ENCODE results near the gene MEA1. TPM values are rescaled to one million over a fixed set of nuclear protein-coding genes. Genes with fewer than 3 reads are reported as not detected.

MEA1 gene
- total and polyA plus RNA-seq, 2 experiments from 2014 or later = 70.5 to 205 TPM

- TF ChIP-seq, protein P1, sequence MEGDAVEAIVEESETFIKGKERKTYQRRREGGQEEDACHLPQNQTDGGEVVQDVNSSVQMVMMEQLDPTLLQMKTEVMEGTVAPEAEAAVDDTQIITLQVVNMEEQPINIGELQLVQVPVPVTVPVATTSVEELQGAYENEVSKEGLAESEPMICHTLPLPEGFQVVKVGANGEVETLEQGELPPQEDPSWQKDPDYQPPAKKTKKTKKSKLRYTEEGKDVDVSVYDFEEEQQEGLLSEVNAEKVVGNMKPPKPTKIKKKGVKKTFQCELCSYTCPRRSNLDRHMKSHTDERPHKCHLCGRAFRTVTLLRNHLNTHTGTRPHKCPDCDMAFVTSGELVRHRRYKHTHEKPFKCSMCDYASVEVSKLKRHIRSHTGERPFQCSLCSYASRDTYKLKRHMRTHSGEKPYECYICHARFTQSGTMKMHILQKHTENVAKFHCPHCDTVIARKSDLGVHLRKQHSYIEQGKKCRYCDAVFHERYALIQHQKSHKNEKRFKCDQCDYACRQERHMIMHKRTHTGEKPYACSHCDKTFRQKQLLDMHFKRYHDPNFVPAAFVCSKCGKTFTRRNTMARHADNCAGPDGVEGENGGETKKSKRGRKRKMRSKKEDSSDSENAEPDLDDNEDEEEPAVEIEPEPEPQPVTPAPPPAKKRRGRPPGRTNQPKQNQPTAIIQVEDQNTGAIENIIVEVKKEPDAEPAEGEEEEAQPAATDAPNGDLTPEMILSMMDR (conservative IDR thresholded peaks at IDR 0.05; ENCODE audit: low read depth in 2 of 2) = no peak
- TF ChIP-seq ZNF114 (CRISPR knock-in tag; IDR thresholded peaks at IDR 0.05) (no peak), REST (IDR thresholded peaks at IDR 0.05; ENCODE audit: unreplicated experiment) (no peak), STAT1 (IDR thresholded peaks at IDR 0.05; ENCODE audit: unreplicated experiment) (no peak)
These were observed 42.2 kb upstream of the MEA1 start (continued) for GRCh38 chr6:43055966-43056365.

DNA sequence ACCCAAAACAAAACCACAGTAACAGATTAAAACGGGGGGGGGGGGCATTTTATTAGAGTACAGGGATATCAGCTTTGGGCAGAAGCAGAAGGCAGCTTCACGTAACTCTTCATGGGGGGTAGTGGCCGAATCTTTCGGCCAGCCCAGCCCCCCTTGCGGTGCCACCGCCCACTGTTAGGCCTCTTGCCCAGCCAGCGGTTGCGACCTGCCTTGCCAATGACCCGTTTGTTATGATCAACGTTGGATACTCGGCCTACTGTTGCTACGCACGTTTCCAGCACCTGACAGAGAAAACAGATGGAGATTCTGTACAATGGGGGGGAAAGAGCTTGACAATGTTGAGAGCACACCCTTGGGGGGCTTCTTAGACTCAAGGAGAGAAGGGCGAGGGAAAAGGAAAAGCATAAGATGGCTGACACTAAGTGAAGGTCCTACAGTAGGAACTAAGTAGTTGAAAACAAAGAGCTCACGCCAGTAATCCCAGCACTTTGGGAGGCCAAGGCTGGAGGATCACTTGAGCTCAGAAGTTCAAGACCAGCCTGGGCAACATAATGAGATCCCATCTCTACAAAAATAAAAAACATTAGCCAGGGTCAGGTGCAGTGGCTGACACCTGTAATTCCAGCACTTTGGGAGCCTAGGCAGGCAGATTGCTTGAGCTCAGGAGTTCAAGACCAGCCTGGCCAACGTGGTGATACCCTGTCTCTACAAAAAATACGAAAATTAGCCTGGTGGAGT, 40.6 kb upstream of the MEA1 start:
- Histone ChIP-seq H3K4me3 (peak overlapping the region; percentile 88), H3F3A (replicated peaks; ENCODE audit: low read depth) (peaks cover 18% of the 10 kb centered on the region; the same call in 1 of the 2 replicates), H3K4me1 (ENCODE audit: insufficient read depth) (peaks cover 14% of the 10 kb centered on the region), H3K9me2 (ENCODE audit: insufficient read depth) (no peaks in the 10 kb centered on the region), H2AFZ (no peak overlapping the region), H3K27me3 (ENCODE audit: insufficient read depth) (no peaks in the 10 kb centered on the region), H3K4me2 (peak overlapping the region; percentile 97), H3K79me2 (replicated peaks; ENCODE audit: insufficient read depth) (peaks cover 24% of the 10 kb centered on the region), H3K27ac (ENCODE audit: low read depth) (peak overlapping the region; percentile 93), H4K20me1 (replicated peaks; ENCODE audit: insufficient read depth) (no peaks in the 10 kb centered on the region), H3K36me3 (ENCODE audit: insufficient read depth) (peaks cover 5% of the 10 kb centered on the region; the same call in 1 of the 2 replicates)
- no peaks in the 10 kb centered on the region; the same call in 1 of the 3 replicates for H3K9me3 Mint-ChIP-seq
- H3K4me3 Mint-ChIP-seq = peak overlapping the region; percentile 87
- ATAC-seq (no peak), DNase-seq (ENCODE audit: low spot score) (peak; percentile 31)
- H3K27ac Mint-ChIP-seq = peak overlapping the region; percentile 98
- peaks cover 44% of the 10 kb centered on the region for H3K4me1 Mint-ChIP-seq
- peaks cover 40% of the 10 kb centered on the region for H3K36me3 Mint-ChIP-seq (ENCODE audit: low read depth)
- H3K27me3 Mint-ChIP-seq (ENCODE audit: insufficient read depth, low read depth, poor library complexity) = peaks cover 15% of the 10 kb centered on the region
- TF ChIP-seq, protein P1 (conservative IDR thresholded peaks at IDR 0.05; ENCODE audit: low read depth in 2 of 2) = no peak
- TF ChIP-seq ETS1 (IDR thresholded peaks at IDR 0.05) (no peak), ZNF114 (CRISPR knock-in tag; IDR thresholded peaks at IDR 0.05) (no peak), ZNF331 (CRISPR knock-in tag; IDR thresholded peaks at IDR 0.05; ENCODE audit: low read depth) (no peak)
- TF ChIP-seq, protein P2, sequence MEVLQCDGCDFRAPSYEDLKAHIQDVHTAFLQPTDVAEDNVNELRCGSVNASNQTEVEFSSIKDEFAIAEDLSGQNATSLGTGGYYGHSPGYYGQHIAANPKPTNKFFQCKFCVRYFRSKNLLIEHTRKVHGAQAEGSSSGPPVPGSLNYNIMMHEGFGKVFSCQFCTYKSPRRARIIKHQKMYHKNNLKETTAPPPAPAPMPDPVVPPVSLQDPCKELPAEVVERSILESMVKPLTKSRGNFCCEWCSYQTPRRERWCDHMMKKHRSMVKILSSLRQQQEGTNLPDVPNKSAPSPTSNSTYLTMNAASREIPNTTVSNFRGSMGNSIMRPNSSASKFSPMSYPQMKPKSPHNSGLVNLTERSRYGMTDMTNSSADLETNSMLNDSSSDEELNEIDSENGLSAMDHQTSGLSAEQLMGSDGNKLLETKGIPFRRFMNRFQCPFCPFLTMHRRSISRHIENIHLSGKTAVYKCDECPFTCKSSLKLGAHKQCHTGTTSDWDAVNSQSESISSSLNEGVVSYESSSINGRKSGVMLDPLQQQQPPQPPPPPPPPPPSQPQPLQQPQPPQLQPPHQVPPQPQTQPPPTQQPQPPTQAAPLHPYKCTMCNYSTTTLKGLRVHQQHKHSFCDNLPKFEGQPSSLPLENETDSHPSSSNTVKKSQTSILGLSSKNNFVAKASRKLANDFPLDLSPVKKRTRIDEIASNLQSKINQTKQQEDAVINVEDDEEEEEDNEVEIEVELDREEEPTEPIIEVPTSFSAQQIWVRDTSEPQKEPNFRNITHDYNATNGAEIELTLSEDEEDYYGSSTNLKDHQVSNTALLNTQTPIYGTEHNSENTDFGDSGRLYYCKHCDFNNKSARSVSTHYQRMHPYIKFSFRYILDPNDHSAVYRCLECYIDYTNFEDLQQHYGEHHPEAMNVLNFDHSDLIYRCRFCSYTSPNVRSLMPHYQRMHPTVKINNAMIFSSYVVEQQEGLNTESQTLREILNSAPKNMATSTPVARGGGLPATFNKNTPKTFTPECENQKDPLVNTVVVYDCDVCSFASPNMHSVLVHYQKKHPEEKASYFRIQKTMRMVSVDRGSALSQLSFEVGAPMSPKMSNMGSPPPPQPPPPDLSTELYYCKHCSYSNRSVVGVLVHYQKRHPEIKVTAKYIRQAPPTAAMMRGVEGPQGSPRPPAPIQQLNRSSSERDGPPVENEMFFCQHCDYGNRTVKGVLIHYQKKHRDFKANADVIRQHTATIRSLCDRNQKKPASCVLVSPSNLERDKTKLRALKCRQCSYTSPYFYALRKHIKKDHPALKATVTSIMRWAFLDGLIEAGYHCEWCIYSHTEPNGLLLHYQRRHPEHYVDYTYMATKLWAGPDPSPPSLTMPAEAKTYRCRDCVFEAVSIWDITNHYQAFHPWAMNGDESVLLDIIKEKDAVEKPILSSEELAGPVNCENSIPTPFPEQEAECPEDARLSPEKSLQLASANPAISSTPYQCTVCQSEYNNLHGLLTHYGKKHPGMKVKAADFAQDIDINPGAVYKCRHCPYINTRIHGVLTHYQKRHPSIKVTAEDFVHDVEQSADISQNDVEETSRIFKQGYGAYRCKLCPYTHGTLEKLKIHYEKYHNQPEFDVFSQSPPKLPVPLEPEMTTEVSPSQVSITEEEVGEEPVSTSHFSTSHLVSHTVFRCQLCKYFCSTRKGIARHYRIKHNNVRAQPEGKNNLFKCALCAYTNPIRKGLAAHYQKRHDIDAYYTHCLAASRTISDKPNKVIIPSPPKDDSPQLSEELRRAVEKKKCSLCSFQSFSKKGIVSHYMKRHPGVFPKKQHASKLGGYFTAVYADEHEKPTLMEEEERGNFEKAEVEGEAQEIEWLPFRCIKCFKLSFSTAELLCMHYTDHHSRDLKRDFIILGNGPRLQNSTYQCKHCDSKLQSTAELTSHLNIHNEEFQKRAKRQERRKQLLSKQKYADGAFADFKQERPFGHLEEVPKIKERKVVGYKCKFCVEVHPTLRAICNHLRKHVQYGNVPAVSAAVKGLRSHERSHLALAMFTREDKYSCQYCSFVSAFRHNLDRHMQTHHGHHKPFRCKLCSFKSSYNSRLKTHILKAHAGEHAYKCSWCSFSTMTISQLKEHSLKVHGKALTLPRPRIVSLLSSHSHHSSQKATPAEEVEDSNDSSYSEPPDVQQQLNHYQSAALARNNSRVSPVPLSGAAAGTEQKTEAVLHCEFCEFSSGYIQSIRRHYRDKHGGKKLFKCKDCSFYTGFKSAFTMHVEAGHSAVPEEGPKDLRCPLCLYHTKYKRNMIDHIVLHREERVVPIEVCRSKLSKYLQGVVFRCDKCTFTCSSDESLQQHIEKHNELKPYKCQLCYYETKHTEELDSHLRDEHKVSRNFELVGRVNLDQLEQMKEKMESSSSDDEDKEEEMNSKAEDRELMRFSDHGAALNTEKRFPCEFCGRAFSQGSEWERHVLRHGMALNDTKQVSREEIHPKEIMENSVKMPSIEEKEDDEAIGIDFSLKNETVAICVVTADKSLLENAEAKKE (CRISPR knock-in tag; IDR thresholded peaks at IDR 0.05) = no peak
